ENCODE results near the gene CATSPERD. TPM values are rescaled to one million over a fixed set of nuclear protein-coding genes. Genes with fewer than 3 reads are reported as not detected.

CATSPERD gene
- total and polyA plus RNA-seq, 9 of the 15 experiments (the other 6 are each of a cell fraction or from before 2014, with no cell fraction given) = not detected

- TF ChIP-seq THRA (IDR thresholded peaks at IDR 0.05) (no peak), HNRNPL (IDR thresholded peaks at IDR 0.05; ENCODE audit: low read depth, low read length) (no peak), ZNF347 (CRISPR knock-in tag; IDR thresholded peaks at IDR 0.05; ENCODE audit: low read depth) (no peak), PRDM10 (IDR thresholded peaks at IDR 0.05; ENCODE audit: partially characterized antibody) (peak; percentile 97), POLR2A (conservative IDR thresholded peaks at IDR 0.05) (no peak), ZSCAN32 (CRISPR knock-in tag; IDR thresholded peaks at IDR 0.05) (no peak), EGR1 (conservative IDR thresholded peaks at IDR 0.05) (peak; percentile 41; the same call in 1 of the 2 replicates), ZMIZ1 (IDR thresholded peaks at IDR 0.05; ENCODE audit: low read depth in 2 of 2, low read length in 2 of 2) (no peak), BMI1 (IDR thresholded peaks at IDR 0.05; ENCODE audit: low read length) (no peak), HNRNPUL1 (IDR thresholded peaks at IDR 0.05; ENCODE audit: low read length) (no peak)
- TF ChIP-seq, protein P1, sequence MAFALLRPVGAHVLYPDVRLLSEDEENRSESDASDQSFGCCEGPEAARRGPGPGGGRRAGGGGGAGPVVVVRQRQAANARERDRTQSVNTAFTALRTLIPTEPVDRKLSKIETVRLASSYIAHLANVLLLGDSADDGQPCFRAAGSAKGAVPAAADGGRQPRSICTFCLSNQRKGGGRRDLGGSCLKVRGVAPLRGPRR (CRISPR knock-in tag; IDR thresholded peaks at IDR 0.05) = peak; percentile 14; the same call in 1 of the 2 replicates
These were observed 2.3 kb upstream of the CATSPERD start (continued) for GRCh38 chr19:5718037-5718578.

Measured in K562 (cell line).